CD4-positive, CD25-positive, alpha-beta regulatory T cell (primary cell): ENCODE measurements around the gene ATP5PD. TPM values are rescaled to one million over a fixed set of nuclear protein-coding genes. Genes with fewer than 3 reads are reported as not detected.
A peak's percentile ranks its signal among the peaks of the same experiment; 100 is the strongest.

Experiments
- ATAC-seq, 2 donors: fragments of 150-1000 bp; cut with Tn5 transposase; one replicate each; pipeline ENCODE4 v1.10.0; 2021; ENCODE audit warnings: low read depth in 2 of 2, moderate number of reproducible peaks in 2 of 2, moderate library complexity in 1 of 2
- DNase-seq, 3 donors: peaks; one replicate each; pipeline versions ENCODE4 v3.0.0 to v3.0.0-alpha.2; 2012 to 2022; ENCODE audit warnings: mixed read lengths in 1 of 3
- H3K27ac ChIP-seq: one replicate; pipeline ENCODE4 v1.7.0; 2013; ENCODE audit warnings: mild to moderate bottlenecking, low read length; ENCODE audit not compliant: insufficient read depth, poor library complexity, severe bottlenecking
- H3K27me3 ChIP-seq: one replicate; pipeline ENCODE4 v1.7.0; 2013; ENCODE audit warnings: low read length; ENCODE audit not compliant: control insufficient read depth, insufficient read depth
- H3K36me3 ChIP-seq: one replicate; pipeline ENCODE4 v1.7.0; 2013; ENCODE audit warnings: mild to moderate bottlenecking, low read length, moderate library complexity; ENCODE audit not compliant: control insufficient read depth, insufficient read depth
- H3K4me1 ChIP-seq: 2 replicates; pipeline ENCODE4 v1.7.0; 2013; ENCODE audit warnings: mild to moderate bottlenecking, low read length; ENCODE audit not compliant: insufficient read depth, control insufficient read depth, poor library complexity, severe bottlenecking
- H3K4me3 ChIP-seq: one replicate; pipeline ENCODE4 v1.7.0; 2013; ENCODE audit warnings: low read depth, mild to moderate bottlenecking, low read length, moderate library complexity
- H3K9me3 ChIP-seq, 2 experiments: 1 replicate in 1 of 2; 2 replicates in 1 of 2; pipeline ENCODE4 v1.7.0; 2013; ENCODE audit warnings: low read length in 2 of 2, mild to moderate bottlenecking in 1 of 2, moderate library complexity in 1 of 2; ENCODE audit not compliant: control insufficient read depth in 2 of 2
- H3K27ac Mint-ChIP-seq, 3 donors: one replicate each; pipeline ENCODE4 v1.8.0; 2020 to 2022; ENCODE audit warnings: mild to moderate bottlenecking in 3 of 3, mixed read lengths in 3 of 3, moderate library complexity in 2 of 3
- H3K27me3 Mint-ChIP-seq: one replicate; pipeline ENCODE4 v1.8.0; 2022; ENCODE audit warnings: mild to moderate bottlenecking, mixed read lengths
- H3K36me3 Mint-ChIP-seq: one replicate; pipeline ENCODE4 v1.8.0; 2020; ENCODE audit warnings: mixed read lengths
- H3K4me1 Mint-ChIP-seq, 4 donors: one replicate each; pipeline ENCODE4 v1.8.0; 2020 to 2022; ENCODE audit warnings: mixed read lengths in 4 of 4, mild to moderate bottlenecking in 1 of 4
- H3K4me3 Mint-ChIP-seq, 4 donors: one replicate each; pipeline ENCODE4 v1.8.0; 2020 to 2022; ENCODE audit warnings: mild to moderate bottlenecking in 4 of 4, mixed read lengths in 4 of 4, moderate library complexity in 3 of 4
- H3K9me3 Mint-ChIP-seq, 7 donors: one replicate each; pipeline ENCODE4 v1.8.0; 2020 to 2022; ENCODE audit warnings: mixed read lengths in 7 of 7, mild to moderate bottlenecking in 3 of 7, moderate library complexity in 2 of 7
- polyA plus RNA-seq, 4 donors: library from polyadenylated mRNA; unstranded; fragments of 300-500 nt; fragmentation: Illumina TruSeq; gene quantifications; one replicate each; pipeline ENCODE4 v1.2.3, GENCODE V29; 2021
- total RNA-seq: library from RNA; stranded (reverse); gene quantifications from one replicate; pipeline ENCODE4 v1.2.3, GENCODE V29; 2022

Gene ATP5PD
- total and polyA plus RNA-seq, 5 donors from 2014 or later, result 139 to 536 (median 447) TPM

GRCh38 chr17:74990581-74991105 is 56.1 kb downstream of the ATP5PD start:
- ATAC-seq, result no peak
- H3K27ac Mint-ChIP-seq, result peak overlapping the region in 1 of 3 donors; percentile 28
- Histone ChIP-seq H3K4me3 (no peak overlapping the region), H3K4me1 (peaks cover 18% of the 10 kb centered on the region), H3K9me3 (no peaks in the 10 kb centered on the region), H3K27ac (no peak overlapping the region), H3K36me3 (no peaks in the 10 kb centered on the region), H3K27me3 (peaks cover 4% of the 10 kb centered on the region)
- H3K4me3 Mint-ChIP-seq, result peak overlapping the region in 1 of 4 donors; percentile 73
- H3K36me3 Mint-ChIP-seq, result no peaks in the 10 kb centered on the region
- peaks cover 35% of the 10 kb centered on the region for H3K27me3 Mint-ChIP-seq
- no peak for DNase-seq
- no peaks in the 10 kb centered on the region for H3K9me3 Mint-ChIP-seq
- peaks cover 3 to 12% (median 9%) of the 10 kb centered on the region in 4 donors for H3K4me1 Mint-ChIP-seq

Other genes starting within 250 kb of the ATP5PD start
- gene GRIN2C, start 187.1 kb downstream of the ATP5PD start, total RNA-seq, result not detected
- gene GRIN2C, start 187.1 kb downstream of the ATP5PD start, polyA plus RNA-seq, result not detected
- 7.8 TPM for gene FDXR, start 174.0 kb downstream of the ATP5PD start, total RNA-seq
- gene FDXR, start 174.0 kb downstream of the ATP5PD start, polyA plus RNA-seq, result 10 to 100 TPM in 2 of 4 donors, 1 to 10 TPM in 2; 5.4 to 15.7 (median 10.5) TPM
- not detected for gene FADS6, start 153.3 kb downstream of the ATP5PD start, total RNA-seq
- not detected for gene FADS6, start 153.3 kb downstream of the ATP5PD start, polyA plus RNA-seq
- gene USH1G, start 123.7 kb downstream of the ATP5PD start, total RNA-seq, result not detected
- gene USH1G, start 123.7 kb downstream of the ATP5PD start, polyA plus RNA-seq, result not detected
- gene OTOP2, start 122.7 kb downstream of the ATP5PD start, total RNA-seq, result not detected
- not detected for gene OTOP2, start 122.7 kb downstream of the ATP5PD start, polyA plus RNA-seq
- not detected for gene OTOP3, start 111.1 kb downstream of the ATP5PD start, total RNA-seq
- not detected for gene OTOP3, start 111.1 kb downstream of the ATP5PD start, polyA plus RNA-seq
- 5.6 TPM for gene HID1, start 74.2 kb downstream of the ATP5PD start, total RNA-seq
- 1 to 10 TPM; 1.4 to 2.7 (median 2.4) TPM for gene HID1, start 74.2 kb downstream of the ATP5PD start, polyA plus RNA-seq
- gene CDR2L, start 59.3 kb downstream of the ATP5PD start, total RNA-seq, result not detected
- under 1 TPM in 2 of 4 donors, not detected in 2; 0.05 to 0.09 TPM for gene CDR2L, start 59.3 kb downstream of the ATP5PD start, polyA plus RNA-seq
- gene MRPL58, start 34.3 kb downstream of the ATP5PD start, total RNA-seq, result 25.7 TPM
- 10 to 100 TPM; 64.0 to 95.8 (median 74.6) TPM for gene MRPL58, start 34.3 kb downstream of the ATP5PD start, polyA plus RNA-seq
- 23.4 TPM for gene KCTD2, start 256 bp upstream of the ATP5PD start, total RNA-seq
- 1 to 10 TPM; 5.8 to 10.0 (median 8.1) TPM for gene KCTD2, start 256 bp upstream of the ATP5PD start, polyA plus RNA-seq
- gene SLC16A5, start 41.0 kb upstream of the ATP5PD start, total RNA-seq, result 9.3 TPM
- gene SLC16A5, start 41.0 kb upstream of the ATP5PD start, polyA plus RNA-seq, result 1 to 10 TPM; 1.3 to 2.6 (median 2.0) TPM
- gene ARMC7, start 63.0 kb upstream of the ATP5PD start, total RNA-seq, result 12.8 TPM
- 1 to 10 TPM; 3.1 to 4.6 (median 4.2) TPM for gene ARMC7, start 63.0 kb upstream of the ATP5PD start, polyA plus RNA-seq
- gene NT5C, start 84.8 kb upstream of the ATP5PD start, total RNA-seq, result 31.6 TPM
- 10 to 100 TPM; 55.4 to 66.9 (median 57.2) TPM for gene NT5C, start 84.8 kb upstream of the ATP5PD start, polyA plus RNA-seq
- 70.9 TPM for gene JPT1, start 107.5 kb upstream of the ATP5PD start, total RNA-seq
- 100 to 1,000 TPM; 143 to 231 (median 192) TPM for gene JPT1, start 107.5 kb upstream of the ATP5PD start, polyA plus RNA-seq
- gene SUMO2, start 136.0 kb upstream of the ATP5PD start, total RNA-seq, result 318 TPM
- gene SUMO2, start 136.0 kb upstream of the ATP5PD start, polyA plus RNA-seq, result 100 to 1,000 TPM; 416 to 660 (median 495) TPM
- 79.5 TPM for gene NUP85, start 158.7 kb upstream of the ATP5PD start, total RNA-seq
- 10 to 100 TPM; 31.1 to 60.7 (median 44.3) TPM for gene NUP85, start 158.7 kb upstream of the ATP5PD start, polyA plus RNA-seq
- gene GGA3, start 214.6 kb upstream of the ATP5PD start, total RNA-seq, result 92.6 TPM
- 10 to 100 TPM in 3 of 4 donors, 1 to 10 TPM in 1; 8.0 to 17.2 (median 10.9) TPM for gene GGA3, start 214.6 kb upstream of the ATP5PD start, polyA plus RNA-seq
- 32.3 TPM for gene MRPS7, start 214.9 kb upstream of the ATP5PD start, total RNA-seq
- 100 to 1,000 TPM; 119 to 141 (median 120) TPM for gene MRPS7, start 214.9 kb upstream of the ATP5PD start, polyA plus RNA-seq
- gene MIF4GD, start 224.3 kb upstream of the ATP5PD start, total RNA-seq, result 35.7 TPM
- gene MIF4GD, start 224.3 kb upstream of the ATP5PD start, polyA plus RNA-seq, result 100 to 1,000 TPM in 1 of 4 donors, 10 to 100 TPM in 3; 78.3 to 102 (median 89.4) TPM
- gene SLC25A19, start 242.5 kb upstream of the ATP5PD start, total RNA-seq, result 24.9 TPM
- 10 to 100 TPM; 15.1 to 21.9 (median 19.0) TPM for gene SLC25A19, start 242.5 kb upstream of the ATP5PD start, polyA plus RNA-seq